GM18505 (cell line): ENCODE results near the gene DMBT1.

Source experiments
- ATAC-seq: cut with Tn5 transposase; IDR thresholded peaks from one replicate; pipeline ENCODE4 v1.9.1; 2021; ENCODE audit not compliant: unreplicated experiment
- POLR2A ChIP-seq: IDR thresholded peaks from 4 replicates; pipeline ENCODE4 v1.6.1; 2011; ENCODE audit warnings: borderline replicate concordance; ENCODE audit not compliant: insufficient read depth, insufficient read length; ENCODE audit errors: extremely low read depth

Gene DMBT1

DNA sequence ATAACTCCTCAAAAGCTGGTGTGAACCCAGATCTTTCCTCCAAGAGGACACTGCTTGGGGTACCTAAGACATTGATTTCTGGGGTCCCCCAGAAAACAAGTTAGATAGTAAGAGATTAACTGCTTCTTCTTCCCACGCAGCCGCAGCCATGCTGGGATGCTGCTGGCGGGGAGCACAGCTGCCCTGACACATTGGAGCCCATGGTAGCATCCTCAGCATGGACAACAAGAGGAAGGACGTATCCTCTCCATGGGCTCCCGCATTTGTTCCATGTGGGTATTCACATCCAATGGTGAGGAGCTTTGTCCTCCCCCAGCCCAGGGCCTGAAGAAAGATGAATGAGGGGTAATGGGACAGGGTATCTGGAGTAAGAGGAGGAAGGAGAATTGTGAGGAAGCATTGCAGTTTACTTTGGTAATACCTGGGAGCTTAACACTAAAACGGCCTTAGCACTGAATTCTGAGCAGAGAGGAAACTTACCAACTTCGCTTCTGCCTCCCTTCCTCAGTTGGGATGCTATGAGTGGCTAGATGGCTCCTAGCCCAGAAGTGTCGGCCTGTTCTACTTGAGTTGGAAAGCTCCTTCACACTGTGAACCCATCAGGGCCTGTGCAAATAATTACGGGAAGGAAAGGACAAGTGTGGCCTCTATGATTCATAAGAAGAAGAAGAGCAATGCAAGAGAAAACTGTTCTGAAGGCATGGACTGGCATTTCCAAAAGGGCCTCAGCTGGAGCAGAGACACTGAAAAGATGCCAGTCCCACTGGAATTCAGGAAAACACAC, 95.2 kb downstream of the DMBT1 start:
- no peak for TF ChIP-seq POLR2A
- no peak for ATAC-seq

GRCh38 chr10:122656308-122656705, 95.8 kb downstream of the DMBT1 start:
- TF ChIP-seq POLR2A, result no peak
- no peak for ATAC-seq

- no peak for TF ChIP-seq POLR2A
- no peak for ATAC-seq
Measured at GRCh38 chr10:122656741-122657140, 96.2 kb downstream of the DMBT1 start.

DNA sequence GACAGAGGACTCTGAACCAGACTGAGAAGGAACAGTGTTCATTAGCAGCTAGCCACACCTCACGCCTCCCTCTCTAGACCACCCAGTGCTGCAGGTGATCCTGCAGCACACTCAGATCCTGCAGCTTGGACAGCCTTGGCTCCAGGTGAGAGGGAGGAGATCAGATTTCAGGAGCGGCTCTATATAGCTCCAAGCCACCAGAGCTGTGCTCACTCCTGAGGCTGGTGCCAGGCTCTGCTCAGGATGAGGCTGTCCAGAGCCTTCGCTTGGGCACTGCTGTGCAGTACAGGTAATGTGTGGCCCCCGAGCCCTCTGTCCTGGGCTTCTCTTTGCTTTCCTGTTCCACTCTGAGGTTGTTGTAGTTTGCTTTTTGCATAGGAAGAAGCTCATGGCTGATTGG, 96.7 kb downstream of the DMBT1 start:
- TF ChIP-seq POLR2A, result no peak
- ATAC-seq, result no peak

DNA sequence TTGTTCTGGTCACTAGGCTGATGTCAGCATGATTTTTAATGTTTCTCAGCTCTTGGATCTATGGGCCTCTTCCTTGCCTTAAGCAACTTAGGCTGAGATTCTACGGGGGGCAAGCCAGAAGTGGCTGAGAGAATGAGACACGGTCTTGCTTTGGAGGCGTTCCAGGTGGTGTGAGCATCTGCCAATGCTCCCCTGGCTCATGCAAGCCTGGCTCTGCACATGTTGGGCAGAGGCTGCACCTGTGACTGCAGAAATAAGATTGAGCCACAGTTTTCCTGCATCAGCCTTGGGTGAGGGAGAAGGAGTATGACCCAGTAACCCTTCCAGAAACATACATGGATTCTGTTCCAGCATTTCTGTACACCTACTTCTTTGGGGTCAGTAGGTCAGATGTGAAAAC, 97.2 kb downstream of the DMBT1 start:
- ATAC-seq, result no peak
- TF ChIP-seq POLR2A, result no peak

GRCh38 chr10:122658356-122659049, 97.9 kb downstream of the DMBT1 start:
- no peak for TF ChIP-seq POLR2A
- ATAC-seq, result no peak

- no peak for ATAC-seq
- TF ChIP-seq POLR2A, result no peak
Measured at GRCh38 chr10:122659126-122659525, 98.6 kb downstream of the DMBT1 start.

- TF ChIP-seq POLR2A, result no peak
- ATAC-seq, result no peak
Measured at GRCh38 chr10:122659651-122660050, 99.1 kb downstream of the DMBT1 start.

- no peak for TF ChIP-seq POLR2A
- no peak for ATAC-seq
Measured at GRCh38 chr10:122660696-122661095, 100.1 kb downstream of the DMBT1 start.

DNA sequence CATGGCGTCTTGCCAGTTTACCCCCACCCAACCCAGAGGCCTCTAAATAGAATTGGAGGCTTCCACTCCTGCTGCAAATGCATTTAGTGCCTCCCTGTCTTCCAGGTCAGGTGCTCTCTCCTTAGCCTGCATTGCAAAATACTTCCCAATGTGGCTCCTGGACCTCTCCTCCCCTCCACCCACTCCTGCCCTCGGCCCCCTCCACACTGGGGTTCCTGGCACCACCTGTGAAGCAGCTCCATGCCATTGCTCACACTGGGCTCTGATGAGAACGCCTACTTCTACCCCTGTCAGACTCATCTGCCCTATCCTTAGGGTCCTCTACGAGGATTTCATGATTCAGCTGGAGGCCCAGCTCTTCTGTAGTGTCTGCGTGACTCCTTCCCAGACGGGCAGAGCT, 101.7 kb downstream of the DMBT1 start:
- TF ChIP-seq POLR2A, result no peak
- no peak for ATAC-seq

GRCh38 chr10:122663516-122664130, 103.1 kb downstream of the DMBT1 start:
- TF ChIP-seq POLR2A, result no peak
- no peak for ATAC-seq

DNA sequence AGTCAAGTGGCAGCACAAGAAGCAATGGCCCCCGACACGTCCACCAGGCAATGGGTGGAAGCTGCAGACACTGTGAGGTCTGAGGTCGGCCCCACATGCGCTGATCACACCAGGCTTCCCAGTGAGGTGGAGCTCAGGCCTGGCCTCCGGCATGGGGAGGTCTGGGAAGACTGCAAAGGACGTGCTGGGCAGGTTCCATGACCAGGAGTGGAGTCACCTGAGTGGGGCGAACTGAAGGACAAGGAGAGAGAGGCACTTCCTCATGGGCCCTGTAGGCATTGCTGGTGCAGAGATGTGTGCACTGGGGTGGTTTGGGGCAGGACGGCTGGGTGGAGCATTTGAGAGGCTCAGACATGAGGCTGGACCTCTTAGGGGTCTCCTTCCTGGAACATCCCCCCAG, 103.9 kb downstream of the DMBT1 start:
- no peak for ATAC-seq
- TF ChIP-seq POLR2A, result no peak

DNA sequence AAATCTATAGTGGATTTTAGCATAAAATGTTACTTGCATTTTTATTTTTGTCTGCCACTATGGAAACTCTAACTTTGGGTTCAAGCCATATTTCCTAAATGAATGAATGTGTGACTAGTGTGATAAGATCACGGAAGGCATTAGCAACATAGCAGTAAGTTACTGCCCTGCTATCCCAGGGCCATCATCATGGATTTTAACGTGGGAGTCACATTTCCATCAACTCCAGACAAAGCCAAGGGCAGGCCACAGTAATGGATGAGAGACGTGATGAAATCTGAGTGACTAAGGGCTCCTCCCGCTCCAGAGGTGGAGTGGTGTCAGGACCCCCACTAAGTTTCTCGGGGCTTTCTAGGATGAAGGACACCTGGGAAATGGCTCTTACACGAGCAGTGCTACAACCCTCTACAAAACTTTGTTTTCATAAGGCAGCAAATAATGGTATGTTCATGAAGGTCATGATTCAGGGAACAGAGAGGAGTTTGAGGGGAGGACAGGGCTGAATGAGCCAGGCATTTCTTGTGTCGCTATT, 104.8 kb downstream of the DMBT1 start:
- TF ChIP-seq POLR2A, result no peak
- ATAC-seq, result no peak
